Parathyroid adenoma (tissue), 2 donors: ENCODE measurements around the gene CPNE4.

Experiments used
- H2AFZ ChIP-seq: fragments of 300-600 bp; sonication (generic); one replicate; pipeline ENCODE4 v1.7.0; 2017; ENCODE audit warnings: antibody characterized with exemption, mild to moderate bottlenecking
- H3K27ac ChIP-seq: fragments of 300-600 bp; sonication (generic); one replicate; pipeline ENCODE4 v1.7.0; 2017
- H3K27me3 ChIP-seq: fragments of 300-600 bp; sonication (generic); one replicate; pipeline ENCODE4 v1.7.0; 2017; ENCODE audit warnings: low read length; ENCODE audit not compliant: control insufficient read depth, insufficient read depth
- H3K36me3 ChIP-seq: fragments of 300-600 bp; sonication (generic); one replicate; pipeline ENCODE4 v1.7.0; 2017; ENCODE audit warnings: low read length; ENCODE audit not compliant: control insufficient read depth, insufficient read depth
- H3K4me1 ChIP-seq: fragments of 300-600 bp; sonication (generic); one replicate; pipeline ENCODE4 v1.7.0; 2017; ENCODE audit warnings: control low read depth
- H3K4me2 ChIP-seq: fragments of 300-600 bp; sonication (generic); one replicate; pipeline ENCODE4 v1.7.0; 2017; ENCODE audit warnings: low read length
- H3K4me3 ChIP-seq: fragments of 300-600 bp; sonication (generic); one replicate; pipeline ENCODE4 v1.7.0; 2017; ENCODE audit warnings: low read depth, low read length
- H3K79me2 ChIP-seq: fragments of 300-600 bp; sonication (generic); one replicate; pipeline ENCODE4 v1.7.0; 2017; ENCODE audit warnings: control low read depth
- H3K9ac ChIP-seq: fragments of 300-600 bp; sonication (generic); one replicate; pipeline ENCODE4 v1.7.0; 2017; ENCODE audit warnings: mild to moderate bottlenecking
- H3K9me3 ChIP-seq: fragments of 300-600 bp; sonication (generic); one replicate; pipeline ENCODE4 v1.7.0; 2017; ENCODE audit warnings: low read length; ENCODE audit not compliant: control insufficient read depth
- CTCF ChIP-seq: fragments of 300-600 bp; sonication (generic); IDR thresholded peaks from one replicate; pipeline ENCODE4 v1.7.0; 2017; ENCODE audit warnings: antibody characterized with exemption, mild to moderate bottlenecking
- donor health status: primary hyperparathyroidism.

Gene CPNE4

GRCh38 chr3:131550562-131551465 is 484.0 kb downstream of the CPNE4 start:
- Histone ChIP-seq H3K4me3 (no peak overlapping the region), H3K36me3 (no peaks in the 10 kb centered on the region), H3K79me2 (no peaks in the 10 kb centered on the region), H3K4me1 (no peaks in the 10 kb centered on the region), H2AFZ (no peak overlapping the region), H3K27ac (no peak overlapping the region), H3K9ac (no peak overlapping the region), H3K27me3 (no peaks in the 10 kb centered on the region), H3K4me2 (no peak overlapping the region), H3K9me3 (no peaks in the 10 kb centered on the region)
- TF ChIP-seq CTCF: no peak

DNA sequence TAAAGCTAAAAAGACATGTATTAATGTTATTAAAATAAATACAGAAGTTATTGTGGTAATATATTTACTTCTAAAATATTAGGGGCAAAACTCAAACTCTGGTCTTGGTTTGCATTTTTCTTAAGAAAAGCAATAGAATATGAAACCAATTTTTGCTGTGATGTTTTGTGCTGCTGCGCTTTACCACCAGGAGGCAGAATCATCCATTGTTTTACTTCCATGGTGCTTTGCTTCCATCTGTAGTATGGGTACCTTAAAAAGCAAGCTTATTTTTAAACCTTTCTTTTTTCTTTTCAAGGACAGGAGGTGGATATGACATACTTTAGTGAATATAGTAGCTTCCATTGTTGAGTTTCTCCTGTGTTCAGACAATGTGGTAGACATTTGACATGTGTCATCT is 485.5 kb downstream of the CPNE4 start:
- no peak overlapping the region for H3K9ac ChIP-seq
- no peaks in the 10 kb centered on the region for H3K4me1 ChIP-seq
- TF ChIP-seq CTCF: no peak
- no peaks in the 10 kb centered on the region for H3K79me2 ChIP-seq
- H3K4me2 ChIP-seq: no peak overlapping the region
- no peaks in the 10 kb centered on the region for H3K36me3 ChIP-seq
- no peak overlapping the region for H3K27ac ChIP-seq
- no peaks in the 10 kb centered on the region for H3K27me3 ChIP-seq
- no peak overlapping the region for H3K4me3 ChIP-seq
- H3K9me3 ChIP-seq: no peaks in the 10 kb centered on the region
- no peak overlapping the region for H2AFZ ChIP-seq

- no peak overlapping the region for H3K4me2 ChIP-seq
- no peak overlapping the region for H3K4me3 ChIP-seq
- no peaks in the 10 kb centered on the region for H3K36me3 ChIP-seq
- H3K9me3 ChIP-seq: no peaks in the 10 kb centered on the region
- no peak overlapping the region for H3K27ac ChIP-seq
- no peaks in the 10 kb centered on the region for H3K79me2 ChIP-seq
- no peak for TF ChIP-seq CTCF
- no peak overlapping the region for H2AFZ ChIP-seq
- no peaks in the 10 kb centered on the region for H3K27me3 ChIP-seq
- no peaks in the 10 kb centered on the region for H3K4me1 ChIP-seq
- no peak overlapping the region for H3K9ac ChIP-seq
These were observed 487.2 kb downstream of the CPNE4 start for GRCh38 chr3:131547585-131547984.

- Histone ChIP-seq H3K4me3 (no peak overlapping the region), H3K9ac (no peak overlapping the region), H3K36me3 (no peaks in the 10 kb centered on the region), H2AFZ (no peak overlapping the region), H3K4me2 (no peak overlapping the region), H3K9me3 (no peaks in the 10 kb centered on the region), H3K79me2 (no peaks in the 10 kb centered on the region), H3K27me3 (no peaks in the 10 kb centered on the region), H3K27ac (no peak overlapping the region), H3K4me1 (no peaks in the 10 kb centered on the region)
- no peak for TF ChIP-seq CTCF
These were observed 488.4 kb downstream of the CPNE4 start for GRCh38 chr3:131546441-131546840.

DNA sequence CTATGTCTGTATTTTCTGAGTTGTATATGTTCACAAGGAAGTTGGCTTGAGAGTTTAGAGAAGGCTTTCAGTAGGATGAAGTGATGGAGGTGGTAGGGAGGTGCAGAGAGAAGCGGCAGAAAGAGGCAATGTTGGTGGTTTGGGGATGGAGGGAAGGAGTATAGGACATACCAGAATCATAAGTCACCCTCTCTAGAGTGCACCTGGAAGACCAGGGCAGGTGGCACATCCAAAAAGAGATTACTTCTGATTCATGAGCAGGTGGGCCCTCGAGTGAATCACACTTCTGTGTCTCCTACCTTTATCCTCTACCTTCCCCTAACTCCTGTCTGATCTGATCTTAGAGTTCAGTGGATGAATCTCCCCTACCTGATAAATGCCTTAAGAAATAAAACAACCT is 490.3 kb downstream of the CPNE4 start:
- Histone ChIP-seq H3K27ac (no peak overlapping the region), H3K27me3 (no peaks in the 10 kb centered on the region)
- no peak for TF ChIP-seq CTCF

More for the DNA sequence above, 490.3 kb downstream of the CPNE4 start:
- H3K4me3 ChIP-seq: no peak overlapping the region
- H3K36me3 ChIP-seq: no peaks in the 10 kb centered on the region
- H3K9me3 ChIP-seq: no peaks in the 10 kb centered on the region
- no peaks in the 10 kb centered on the region for H3K79me2 ChIP-seq
- no peaks in the 10 kb centered on the region for H3K4me1 ChIP-seq
- H3K4me2 ChIP-seq: no peak overlapping the region
- H2AFZ ChIP-seq: no peak overlapping the region
- H3K9ac ChIP-seq: no peak overlapping the region
